Ecto neural progenitor cell (in vitro differentiated cells): Measurements from ENCODE around the gene STX3.
"Not testable (repeated sequence)": the region's sequence is repeated elsewhere in the genome, so short reads cannot be mapped to it uniquely, and the experiment has no call there.

Experiments used
- DNase-seq: peaks from one replicate; pipeline ENCODE4 v3.0.0-alpha.2; 2018; ENCODE audit warnings: low spot score

The STX3 gene

DNA sequence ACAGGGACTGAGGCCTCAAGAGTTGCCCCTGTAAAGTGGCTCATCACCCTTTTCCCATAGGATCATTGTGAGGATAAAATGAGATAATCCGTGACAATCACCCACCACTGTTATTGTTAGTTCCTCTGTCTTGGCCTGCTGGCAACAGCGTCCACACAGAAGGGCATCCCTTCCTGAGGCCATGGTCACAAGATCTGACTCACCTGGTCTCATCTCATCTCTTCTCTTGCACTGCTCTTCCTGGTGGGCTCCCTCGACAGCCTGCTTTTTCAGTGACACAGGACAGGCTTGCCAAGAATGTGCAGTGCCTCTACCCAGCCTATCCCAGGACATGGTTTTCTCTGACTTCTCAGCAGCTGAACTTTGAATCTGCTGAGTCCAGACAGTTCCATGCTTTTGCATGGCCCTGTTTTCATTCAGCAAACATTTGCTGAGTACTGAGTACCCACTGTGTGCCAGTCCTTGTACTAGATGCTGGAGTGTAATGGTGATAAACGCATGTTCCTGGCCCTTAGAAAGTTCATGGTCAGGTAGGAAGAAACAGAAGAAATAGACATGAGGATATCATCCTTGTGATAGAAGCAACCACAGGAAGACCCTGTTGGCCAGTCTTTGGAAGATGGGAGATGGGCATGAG is 3.3 kb downstream of the STX3 start:
- DNase-seq, result no peak

DNA sequence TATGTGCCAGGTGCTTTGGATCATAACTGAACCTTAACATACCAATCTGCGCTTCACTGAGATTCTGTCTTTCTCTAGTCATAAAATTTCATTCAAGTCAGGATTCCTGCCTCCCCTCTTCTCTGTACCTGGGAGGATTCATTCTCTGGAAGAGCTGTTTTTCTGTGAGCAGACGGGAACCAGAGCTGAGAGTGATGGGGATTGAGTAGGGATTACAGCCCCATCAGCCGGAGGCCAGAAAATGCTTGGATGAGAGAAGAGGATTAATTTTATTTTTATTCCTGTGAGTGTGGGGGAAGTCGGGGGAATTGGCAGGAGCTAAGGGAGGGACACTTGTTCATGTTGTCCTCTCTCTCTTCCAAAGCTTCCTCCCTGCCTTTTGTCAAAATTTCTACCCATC is 4.7 kb downstream of the STX3 start:
- DNase-seq, result no peak

DNA sequence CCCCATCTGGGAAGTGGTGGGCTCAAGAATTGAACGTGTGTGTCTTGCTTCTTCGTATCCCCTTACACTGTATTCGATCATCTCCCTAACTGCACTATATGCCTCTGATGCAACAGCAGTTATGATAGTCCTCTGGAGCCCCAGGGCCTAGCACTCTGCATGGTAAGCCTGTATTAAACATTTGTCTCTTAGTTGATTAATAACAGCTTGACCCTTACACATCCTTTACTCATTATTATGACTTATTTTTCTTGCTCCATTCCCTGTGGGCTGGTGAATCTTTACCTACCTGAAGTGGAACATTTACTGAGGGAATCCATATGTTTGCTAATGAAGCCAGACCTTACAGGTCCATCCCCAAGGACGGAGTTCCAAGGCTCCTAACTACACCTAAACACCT is 5.6 kb downstream of the STX3 start:
- DNase-seq, result no peak

DNA sequence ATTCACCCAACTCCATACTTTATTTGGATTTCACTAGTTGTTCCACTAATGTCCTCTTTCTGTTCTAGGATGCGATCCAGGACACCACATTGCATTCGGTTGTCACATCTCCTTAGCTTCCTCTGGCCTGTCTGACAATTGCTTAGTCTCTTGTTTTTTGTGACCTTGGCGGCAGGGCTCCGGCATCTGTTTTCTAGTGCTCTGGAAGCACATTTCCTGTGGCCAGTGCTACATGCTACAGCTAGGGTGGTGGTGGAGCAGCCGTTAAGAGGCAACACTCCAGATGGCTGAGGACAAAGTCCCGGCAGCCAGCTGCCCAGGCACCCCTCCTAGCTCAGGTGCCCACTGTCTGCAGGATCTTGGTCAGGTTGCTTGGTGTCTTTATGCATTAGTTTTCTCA is 6.8 kb downstream of the STX3 start:
- no peak for DNase-seq

DNA sequence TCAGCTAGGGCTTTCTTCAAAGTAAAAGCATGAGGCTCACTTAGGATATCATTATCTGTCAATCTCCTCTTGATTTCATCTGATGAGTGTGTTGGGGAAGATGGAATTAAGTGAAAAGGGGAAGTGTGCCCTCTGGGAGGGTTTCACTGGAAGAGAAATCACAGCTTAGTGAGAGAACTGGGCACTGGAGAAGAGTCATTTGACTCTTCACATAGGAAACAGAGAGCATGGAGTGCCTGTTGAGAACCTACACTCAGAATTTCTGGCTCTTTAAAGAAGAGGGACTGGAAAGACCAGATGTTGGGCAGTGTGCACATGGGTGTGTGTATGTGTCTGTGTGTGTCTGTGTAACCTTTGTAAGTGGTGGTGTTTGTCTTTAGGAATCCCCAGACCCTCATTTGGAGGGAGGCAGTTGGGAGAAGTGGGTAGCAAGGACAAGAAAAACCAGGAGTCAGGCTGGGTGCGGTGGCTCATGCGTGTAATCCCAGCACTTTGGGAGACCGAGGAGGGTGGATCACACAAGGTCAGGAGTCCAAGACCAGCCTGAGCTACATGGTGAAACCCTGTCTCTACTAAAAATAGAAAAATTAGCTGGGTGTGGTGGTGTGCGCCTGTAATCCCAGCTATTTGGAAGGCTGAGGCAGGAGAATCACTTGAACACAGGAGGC is 10.0 kb downstream of the STX3 start:
- no peak for DNase-seq

DNA sequence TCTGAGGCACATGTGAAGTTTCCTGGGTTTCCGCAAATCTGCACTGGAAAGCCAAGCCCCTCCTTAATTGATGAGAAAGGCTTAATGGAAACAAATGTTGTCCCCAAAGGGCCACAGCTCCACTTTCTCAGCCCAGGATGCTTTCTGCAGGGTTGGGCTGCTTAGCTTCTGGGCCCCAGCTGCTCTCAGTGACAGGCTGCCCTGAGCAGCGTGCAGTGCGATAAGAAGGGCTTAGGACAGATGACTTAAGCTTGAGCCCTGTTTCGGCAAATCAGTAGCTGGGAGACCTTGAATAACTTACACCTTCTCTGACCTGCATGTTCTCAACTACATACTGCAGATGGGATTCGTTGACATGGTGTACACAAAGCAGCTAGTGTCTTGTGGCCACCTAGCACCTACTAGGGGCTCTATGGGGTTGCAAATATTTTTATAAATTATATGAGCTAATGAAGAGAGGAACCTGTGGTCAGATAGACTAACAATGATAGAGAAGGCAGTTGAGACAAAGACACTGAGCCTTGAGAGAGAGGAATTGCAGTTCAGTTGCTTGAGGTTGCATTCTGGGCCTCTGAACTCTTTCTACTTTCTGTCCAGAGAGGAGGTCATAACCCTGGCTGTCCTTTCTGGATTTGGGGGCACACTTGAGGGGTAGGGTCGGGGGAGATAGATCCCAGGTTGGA is 11.5 kb downstream of the STX3 start:
- DNase-seq, result peak; percentile 48

DNA sequence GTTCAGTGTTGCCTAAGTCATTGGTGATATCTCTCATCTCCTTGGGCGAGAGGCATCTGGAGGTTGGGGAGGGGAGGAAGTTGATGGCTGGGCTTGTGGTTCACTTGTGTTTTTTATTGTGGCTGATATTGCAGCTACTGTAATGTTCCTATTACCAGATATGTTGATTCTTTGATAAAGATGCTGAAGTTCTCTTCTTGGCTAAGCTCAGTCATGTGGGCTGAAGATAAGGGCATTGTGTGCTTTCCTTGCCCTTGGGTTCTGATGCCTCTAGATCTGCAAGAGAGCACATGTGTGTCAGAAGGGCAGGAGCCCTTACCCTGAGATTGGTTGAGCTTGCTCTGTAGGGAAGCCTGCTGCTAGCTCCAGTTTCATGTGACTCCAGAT is 12.0 kb downstream of the STX3 start:
- DNase-seq, result no peak

DNA sequence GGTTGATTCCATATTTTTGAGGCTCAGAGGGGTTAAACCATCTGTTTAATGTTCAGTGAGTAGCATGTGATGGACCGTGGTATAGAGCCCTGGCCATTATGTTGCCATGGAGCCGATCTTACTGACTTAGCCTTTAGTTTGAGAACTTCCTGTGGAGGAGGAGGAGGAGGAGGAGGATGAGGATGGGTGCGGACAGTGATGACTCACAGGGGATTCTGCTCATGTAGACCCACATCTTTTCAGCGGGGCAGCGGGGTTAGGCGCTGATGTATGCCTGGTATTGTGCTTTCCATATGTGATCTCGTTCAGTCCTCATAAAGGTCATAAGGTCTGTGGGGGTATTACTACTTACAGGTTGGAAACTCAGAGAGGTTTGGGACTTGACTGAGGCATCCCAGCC is 13.9 kb downstream of the STX3 start:
- no peak for DNase-seq

DNA sequence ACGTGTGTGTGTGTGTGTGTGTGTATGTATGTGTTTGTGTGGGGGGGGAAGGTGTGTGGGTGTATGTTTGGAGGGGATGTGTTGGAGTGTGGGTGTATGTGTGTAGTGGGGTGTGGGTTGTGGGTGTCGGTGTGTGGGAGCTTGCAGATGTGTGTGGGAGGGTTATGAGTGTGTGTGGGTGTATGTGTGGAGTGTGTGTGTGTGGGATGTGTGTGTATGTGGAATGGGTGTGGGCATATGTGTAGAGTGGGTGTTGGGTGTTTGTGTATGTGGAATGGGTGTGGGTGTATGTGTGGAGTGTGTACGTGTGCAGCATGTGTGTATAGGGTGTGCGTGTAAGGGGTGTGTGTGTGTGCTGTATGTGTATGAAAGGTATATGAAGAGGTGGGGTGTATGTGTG is 14.7 kb downstream of the STX3 start:
- DNase-seq, result no peak

DNA sequence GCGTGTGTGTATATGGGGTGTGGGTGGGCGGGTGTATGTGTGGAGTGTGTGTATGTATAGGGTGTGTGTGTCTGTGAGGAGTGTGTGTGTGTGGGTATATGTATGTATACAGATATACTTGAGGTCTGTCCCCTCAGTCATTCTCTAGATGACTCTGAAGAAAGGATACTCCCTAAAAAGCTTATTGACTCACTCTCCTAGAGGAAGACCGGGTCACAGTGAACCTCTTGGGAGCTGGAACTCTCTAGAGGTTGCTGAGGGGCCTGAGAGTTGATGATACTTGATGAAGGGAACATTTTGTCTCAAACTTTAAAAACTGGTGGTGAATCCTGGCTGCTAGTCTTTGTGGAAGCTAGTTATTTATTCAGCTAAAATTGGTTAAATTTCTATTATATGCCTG is 15.1 kb downstream of the STX3 start:
- DNase-seq, result no peak

DNA sequence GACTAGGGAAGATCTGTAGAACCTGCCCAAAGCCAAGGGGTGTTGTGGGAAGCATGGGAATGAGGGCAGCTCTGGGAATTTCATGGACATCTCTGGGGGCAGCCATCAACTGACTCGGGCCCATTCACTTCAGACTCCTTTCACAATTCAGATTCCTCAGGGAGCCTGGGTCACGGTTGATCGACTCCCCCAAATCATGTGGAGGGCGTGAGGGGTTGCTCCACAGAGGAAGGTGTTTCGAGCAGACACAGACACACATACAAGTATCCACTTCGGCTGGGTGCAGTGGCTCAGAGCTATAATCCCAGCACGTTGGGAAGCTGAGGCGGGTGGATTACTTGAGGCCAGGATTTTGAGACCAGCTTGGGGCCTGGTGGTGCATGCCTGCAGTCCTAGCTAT is 15.7 kb downstream of the STX3 start:
- DNase-seq, result no peak

DNA sequence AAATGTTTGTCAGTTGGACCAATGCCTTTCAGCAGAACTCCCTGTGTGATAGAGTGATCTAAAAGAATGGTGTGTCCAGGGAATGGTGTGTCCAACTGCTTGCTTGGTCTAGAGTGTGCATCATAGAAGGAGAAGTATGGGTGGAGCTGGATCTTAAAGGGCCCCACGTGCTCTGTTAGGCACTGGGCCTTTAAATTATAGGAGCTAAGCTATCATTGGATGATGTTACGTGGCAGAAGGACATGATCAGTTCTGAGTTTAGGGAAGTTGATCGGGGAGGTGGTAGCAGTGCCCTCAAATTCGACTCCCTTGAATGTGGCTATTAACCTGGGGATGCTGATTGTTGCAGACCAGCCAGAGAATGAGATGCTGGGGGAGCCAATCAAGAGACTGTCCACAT is 16.4 kb downstream of the STX3 start:
- DNase-seq, result no peak

DNA sequence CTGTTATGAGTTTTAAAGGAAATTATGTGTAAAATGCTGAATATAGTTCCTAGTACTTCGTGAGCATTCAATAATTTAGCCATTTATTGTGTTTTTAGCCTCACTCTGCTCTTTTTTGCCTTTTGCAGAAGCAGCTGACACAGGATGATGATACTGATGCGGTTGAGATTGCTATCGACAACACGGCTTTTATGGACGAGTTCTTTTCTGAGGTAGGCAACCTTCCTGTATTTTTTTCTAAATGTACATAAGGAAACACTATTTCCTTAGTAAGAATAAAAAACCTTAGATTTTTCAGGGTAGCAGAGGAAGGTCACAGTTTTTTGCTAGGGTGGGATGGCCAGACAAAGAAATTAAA is 17.9 kb downstream of the STX3 start:
- no peak for DNase-seq

DNA sequence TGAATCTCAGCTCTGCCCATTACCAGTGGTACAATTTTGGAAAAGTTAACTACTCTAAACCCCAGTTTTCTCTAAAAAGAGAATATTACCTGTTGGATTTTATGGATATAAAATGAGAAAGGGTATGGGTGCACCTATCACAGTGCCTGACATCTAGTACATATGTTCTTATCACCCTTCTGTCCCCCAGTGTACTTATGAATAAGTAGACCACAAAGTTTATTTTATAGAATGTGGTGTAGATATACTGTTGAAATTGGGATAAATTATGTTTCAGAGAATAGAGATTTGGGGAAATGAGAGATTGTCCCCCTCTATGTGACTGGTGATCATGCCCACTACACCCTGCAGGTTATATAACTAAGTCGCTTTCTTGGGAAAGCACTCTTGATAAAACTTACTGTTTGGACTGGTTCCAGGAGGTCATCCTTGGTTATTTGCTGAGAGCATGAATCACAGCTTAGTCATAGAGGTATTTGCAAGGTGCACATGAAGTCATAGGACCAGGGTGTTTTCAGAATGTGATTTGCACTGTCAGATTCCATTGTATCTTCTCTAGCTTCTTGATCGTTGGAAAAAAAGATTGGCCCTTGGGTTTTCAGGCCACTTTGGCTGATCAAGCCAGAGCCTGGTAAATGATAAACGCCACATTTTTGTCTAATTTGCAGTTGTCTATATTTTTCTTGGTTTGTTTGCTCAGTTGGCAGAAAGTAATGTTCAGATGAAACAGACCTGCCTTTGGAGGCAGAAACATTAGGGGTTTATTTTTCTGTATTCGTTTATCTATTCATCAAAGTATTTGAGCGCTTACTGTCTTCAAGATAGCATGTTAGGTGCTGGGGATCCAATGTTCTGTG is 21.3 kb downstream of the STX3 start:
- no peak for DNase-seq

DNA sequence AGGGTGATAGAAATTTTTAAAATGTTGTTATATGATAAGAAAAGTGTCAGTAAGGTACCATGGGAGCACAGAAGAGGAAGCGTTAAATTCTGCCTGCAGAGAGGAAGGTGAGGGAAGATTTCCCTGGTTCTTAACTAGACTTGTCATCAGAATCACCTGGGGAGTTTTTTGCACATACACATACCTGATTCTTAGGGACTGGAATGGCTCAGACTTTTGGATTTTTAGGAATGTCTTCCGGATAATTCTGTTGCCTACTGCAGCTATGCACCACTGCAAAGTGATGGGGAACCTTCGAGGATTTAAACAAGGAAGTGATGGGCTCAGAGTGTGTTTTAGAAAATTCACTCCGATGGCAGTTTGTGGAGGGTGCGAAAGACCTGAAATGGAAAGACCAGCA is 21.9 kb downstream of the STX3 start:
- DNase-seq, result no peak

DNA sequence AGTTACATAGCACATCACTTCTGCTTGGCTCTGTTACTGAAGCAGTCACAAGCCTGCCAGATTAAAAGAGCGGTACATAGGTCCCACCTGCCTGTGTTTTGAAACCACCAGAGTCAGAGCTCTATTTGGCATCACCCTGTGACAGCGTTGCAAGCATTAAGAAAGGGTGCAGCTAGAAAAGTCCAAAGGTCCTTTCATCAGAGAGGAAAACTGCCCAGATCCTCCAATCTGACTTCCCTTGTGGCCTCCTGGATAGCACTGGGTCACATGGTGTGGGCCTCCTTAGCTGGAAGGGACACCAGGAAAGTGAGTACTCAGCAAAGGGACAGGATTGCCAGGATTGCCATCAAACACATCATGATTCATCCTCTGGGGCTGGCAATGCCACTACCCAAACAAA is 22.9 kb downstream of the STX3 start:
- no peak for DNase-seq

DNA sequence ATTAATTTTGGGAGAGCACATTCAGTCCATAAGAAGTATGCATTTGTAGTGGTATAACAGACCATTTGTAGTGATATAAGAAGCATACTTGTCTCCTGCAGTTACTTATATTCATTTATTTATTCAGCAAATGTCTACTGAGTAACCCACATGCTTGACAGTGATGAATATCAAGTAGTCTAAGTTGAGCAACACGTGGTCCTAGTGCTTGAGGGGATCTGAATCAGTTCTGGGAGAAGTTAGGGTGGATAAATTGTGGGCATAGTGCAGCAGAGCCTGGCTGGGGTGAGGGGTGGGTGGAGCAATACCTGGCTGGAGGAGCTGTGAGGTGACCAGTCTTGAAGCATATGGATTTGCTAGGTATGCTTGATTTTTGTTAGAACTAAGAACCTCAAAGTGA is 24.3 kb downstream of the STX3 start:
- no peak for DNase-seq

DNA sequence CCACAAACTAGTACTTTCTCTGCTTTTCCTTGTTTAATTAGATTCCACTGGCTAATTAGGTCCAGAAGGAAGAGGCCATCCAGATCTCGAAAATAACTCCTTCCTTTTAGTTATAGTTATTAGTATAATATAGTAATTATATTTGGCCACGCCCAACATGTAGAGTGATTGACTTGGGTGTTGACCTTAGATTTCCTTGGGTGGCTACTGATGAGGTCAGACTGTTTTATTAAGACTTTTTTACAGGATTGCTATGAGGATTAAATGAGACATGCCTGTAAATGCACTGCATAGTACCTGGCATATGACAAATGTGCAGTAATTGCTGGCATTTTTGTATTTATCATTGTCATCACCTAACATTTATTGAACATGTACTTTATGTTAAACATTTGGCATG is 26.9 kb downstream of the STX3 start:
- DNase-seq, result no peak

DNA sequence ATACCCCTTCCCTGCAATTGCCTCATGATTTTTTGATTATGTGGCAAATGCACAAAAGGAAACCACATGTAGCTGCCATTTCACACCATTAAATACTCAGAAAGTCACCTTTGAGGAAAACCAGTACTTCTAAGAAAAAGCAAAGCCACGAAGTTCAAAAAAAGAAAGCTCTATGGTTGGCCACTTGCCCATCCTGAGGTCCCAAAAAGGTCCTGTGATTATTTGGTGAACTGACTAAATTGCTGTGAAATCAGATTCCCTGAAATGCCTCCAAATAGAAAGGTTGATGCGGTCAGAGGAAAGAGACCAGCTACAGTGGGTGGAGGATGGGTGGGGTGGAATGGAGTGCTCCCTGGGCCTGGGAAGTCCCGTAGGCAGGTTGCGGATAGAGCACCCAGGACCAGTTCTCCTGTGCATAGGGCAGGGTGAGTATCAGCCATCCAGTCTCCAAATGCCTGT is 28.5 kb downstream of the STX3 start:
- no peak for DNase-seq

DNA sequence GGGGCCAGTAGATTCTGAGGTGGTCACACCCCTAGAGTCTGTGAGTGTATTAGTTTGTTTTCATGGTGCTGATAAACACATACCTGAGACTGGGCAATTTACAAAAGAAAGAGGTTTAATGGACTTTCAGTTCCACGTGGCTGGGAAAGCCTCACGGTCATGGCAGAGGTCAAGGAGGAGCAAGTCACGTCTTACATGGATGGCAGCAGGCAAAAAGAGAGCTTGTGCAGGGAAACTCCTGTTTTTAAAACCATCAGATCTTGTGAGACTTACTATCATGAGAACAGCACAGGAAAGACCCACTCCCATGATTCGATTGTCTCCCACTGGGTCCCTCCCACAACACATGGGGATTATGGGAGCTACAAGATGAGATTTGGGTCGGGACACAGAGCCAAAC is 29.3 kb downstream of the STX3 start:
- not testable (repeated sequence) for DNase-seq

DNA sequence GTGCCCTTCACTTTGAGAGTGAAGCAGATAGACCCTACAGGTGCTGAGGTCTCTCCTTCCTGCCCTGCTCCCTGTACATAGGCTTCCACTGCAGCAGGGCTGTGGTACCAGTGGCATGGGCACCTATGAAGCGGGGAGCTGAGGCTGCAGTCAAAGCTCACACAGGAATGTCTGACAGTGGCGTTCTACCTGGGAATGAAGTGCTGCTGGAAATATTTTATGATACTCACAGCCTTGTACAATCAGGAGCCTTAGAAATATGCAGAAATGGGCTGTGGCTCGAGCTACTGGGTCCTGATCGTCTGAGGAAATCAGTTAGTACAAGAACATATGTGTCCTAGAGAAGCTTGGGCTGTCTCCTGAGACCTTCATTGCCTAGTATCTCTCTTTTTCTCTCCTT is 30.6 kb downstream of the STX3 start:
- DNase-seq, result no peak

DNA sequence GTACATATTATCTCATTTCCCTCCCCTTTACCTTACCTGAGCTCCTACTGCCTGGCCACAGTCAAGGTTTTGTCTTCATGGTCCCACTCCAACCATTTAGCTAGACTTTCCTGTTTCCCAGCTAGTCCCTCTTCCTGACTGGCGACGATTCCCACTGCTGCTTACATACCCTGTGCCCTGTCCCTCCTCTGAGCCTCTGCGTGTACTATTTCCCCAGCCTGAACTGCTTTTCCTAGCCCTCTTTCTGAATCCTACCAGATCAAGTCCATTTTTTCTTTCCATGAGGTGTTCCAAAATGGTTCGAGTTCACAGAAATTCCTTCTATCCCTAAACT is 32.0 kb downstream of the STX3 start:
- no peak for DNase-seq

DNA sequence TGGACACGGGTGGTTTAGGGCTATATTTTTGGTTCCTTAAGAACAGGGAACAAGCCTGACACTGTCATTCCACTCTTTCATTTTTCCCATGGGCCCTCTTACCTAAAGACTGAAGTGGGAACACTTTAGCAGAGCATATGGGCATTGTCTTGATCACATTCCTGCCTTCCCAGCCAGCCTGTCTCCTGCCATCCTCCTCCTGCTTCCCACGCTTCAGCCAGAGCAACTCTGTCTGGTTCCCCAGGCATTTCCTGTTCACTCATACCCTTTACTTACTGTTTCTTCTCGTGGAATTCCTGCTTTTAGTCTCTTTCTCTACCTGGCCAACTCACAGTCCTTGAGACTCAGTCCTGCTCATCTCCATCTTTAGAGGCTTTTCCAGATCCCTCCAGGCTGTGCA is 32.6 kb downstream of the STX3 start:
- DNase-seq, result no peak
